MV-4-11 (cell line): ENCODE results near the gene PSTK.

Source experiments
- DNase-seq: peaks from one replicate; lab custom pipeline; 2025; lab: John Stamatoyannopoulos, UW

Gene PSTK, protein sequence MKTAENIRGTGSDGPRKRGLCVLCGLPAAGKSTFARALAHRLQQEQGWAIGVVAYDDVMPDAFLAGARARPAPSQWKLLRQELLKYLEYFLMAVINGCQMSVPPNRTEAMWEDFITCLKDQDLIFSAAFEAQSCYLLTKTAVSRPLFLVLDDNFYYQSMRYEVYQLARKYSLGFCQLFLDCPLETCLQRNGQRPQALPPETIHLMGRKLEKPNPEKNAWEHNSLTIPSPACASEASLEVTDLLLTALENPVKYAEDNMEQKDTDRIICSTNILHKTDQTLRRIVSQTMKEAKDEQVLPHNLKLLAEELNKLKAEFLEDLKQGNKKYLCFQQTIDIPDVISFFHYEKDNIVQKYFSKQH

DNA sequence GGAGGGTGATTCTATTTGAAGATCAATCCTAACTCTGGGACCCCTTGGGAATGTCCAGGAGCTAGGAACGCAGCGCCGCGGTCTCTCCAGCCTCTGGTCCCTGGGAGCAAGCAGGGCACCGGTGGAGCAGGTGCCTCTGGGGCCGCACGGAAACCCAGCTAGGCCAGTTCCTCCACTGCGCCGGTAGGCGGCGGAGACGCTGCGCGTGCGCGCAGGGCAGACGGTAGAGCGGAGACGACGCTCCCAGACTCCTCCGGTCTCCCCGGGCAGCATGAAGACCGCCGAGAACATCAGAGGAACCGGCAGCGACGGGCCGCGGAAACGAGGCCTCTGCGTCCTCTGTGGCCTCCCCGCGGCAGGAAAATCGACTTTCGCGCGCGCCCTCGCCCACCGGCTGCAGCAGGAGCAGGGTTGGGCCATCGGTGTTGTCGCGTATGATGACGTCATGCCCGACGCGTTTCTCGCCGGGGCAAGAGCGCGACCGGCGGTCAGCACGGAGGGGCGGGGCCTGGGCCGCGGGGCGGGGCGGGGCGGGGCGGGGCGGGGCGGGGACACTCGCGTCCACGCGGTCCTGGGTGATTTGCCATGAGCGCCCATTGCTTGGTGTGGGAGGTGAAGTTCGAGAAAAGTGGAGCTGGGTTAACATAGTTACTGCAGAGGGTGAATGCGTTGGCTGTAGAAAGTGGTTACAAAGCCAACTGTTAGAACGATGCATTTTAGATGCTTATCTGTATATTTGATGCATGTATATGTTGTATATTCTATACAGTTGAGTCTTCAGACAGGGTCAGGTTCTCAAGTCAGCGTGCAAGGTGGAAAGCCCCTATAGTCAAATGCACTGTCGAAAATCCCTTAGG, at the start of gene PSTK:
Gene PSTK, plus strand, starts transcription at position 193 of the 857 bp plus-strand sequence. Its CDS starts 79 bp downstream, at position 272.
- peak; percentile 82 for DNase-seq

GRCh38 chr10:122931088-122931906, 48.9 kb upstream of the PSTK start:
- DNase-seq, result no peak

DNA sequence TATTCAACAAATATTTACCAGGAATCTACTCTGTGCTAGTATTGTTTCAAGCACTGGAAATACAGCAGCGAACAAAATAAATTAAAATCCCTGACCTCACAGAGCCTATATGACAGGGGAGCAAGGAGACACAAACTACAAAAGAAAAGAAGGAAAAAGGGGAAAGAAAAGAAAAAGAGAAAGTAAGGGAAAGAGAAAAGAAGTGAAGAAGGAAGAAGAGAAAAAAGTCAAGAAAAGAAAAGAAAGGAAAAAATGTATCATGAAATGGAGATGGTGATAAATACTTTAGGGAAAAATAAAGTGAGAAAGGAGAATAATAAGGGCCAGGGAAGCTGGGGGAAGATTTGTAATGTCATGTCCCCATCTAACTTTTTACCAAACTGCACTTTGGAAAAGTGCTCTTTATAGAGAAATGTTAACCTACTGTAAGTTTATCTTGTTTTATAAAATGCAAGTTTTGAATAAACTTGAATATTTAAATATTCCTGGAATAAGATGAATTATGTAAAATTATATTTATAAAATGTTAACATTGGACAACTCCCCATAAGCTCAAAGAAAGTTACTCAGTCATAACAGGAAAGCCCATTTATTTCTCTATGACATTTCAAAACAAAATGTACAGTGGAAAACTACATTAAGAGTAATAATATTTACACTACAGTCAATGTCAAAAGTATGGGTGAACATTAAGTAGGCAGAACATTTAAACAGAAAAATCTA, 40.9 kb upstream of the PSTK start:
- no peak for DNase-seq

DNA sequence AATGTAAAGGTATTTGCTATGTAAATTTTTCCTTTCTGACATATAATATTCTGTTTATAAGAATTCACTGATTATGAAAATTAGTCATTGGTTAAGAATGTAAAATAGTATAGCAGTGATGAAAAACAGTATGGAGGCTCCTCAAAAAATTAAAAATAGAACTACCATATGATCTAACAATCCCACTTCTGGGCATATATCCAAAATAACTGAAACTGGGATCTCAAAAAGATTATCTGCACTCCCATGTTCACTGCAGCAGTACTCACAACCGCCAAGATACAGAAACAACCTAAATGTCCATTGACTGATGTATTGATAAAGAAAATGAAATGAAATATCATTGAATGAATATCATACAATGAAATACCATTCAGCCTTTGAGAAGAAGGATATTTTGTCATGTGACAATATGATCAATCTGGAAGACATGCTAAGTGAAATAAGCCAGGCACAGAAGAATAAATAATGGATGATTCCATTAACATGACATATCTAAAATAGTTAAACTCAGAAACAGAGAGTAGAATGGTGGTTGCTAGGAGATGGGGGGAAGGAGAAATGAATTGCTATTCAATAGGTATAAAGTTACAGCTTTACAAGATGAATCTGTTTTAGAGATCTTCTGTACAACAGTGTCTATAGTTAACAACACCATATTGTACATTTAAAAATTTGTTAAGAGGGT, 40.2 kb upstream of the PSTK start:
- no peak for DNase-seq

GRCh38 chr10:122949296-122949695, 30.9 kb upstream of the PSTK start:
- no peak for DNase-seq

DNA sequence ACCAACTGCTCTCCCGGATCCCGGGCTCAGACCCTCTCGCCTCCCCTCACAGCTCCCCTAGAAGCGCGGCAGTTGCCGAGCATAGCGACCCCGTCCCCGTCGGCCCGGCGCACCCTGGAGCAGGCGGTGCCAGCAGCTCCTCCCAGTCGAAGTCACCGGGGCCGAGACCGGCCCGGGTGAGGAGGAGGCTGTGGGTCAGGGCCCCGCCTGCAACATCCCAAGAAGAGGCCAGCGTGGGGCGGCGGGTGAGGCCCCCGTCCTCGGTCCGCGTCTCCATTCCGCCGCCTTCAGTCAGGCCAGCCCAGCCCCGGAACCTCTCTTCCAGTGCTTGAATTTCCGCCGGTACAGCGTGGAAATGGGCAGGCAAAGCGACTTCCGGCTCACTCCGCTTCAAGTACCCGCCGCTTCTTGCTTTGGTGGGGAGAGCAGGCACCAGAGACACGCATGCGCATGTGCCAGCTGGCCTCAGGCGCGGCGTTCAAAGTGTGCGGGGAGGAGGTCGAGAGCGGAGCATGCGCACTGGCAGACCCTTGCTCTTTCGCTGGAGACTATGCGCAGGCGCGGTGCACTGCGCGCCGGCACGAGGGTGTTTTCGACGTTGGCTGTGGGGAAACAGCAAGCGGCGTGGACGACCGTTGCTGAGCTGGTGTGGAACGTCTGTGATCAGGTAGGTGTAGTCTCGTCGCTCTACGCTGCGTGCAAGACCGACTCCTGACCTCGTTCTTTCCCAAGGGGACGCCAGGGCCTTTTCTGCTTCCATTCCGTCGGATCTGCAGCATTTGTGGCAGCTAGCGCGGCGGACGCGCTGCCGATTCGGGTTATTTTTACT, 26.1 kb upstream of the PSTK start, which contains the start of gene C10orf88:
Gene C10orf88, minus strand, starts transcription at position 326 of the 829 bp plus-strand sequence. Its CDS starts 49 bp downstream, at position 277.
- DNase-seq, result peak; percentile 99

GRCh38 chr10:122954731-122955050, 25.5 kb upstream of the PSTK start:
- no peak for DNase-seq

GRCh38 chr10:122955892-122956291, 24.3 kb upstream of the PSTK start:
- no peak for DNase-seq

DNA sequence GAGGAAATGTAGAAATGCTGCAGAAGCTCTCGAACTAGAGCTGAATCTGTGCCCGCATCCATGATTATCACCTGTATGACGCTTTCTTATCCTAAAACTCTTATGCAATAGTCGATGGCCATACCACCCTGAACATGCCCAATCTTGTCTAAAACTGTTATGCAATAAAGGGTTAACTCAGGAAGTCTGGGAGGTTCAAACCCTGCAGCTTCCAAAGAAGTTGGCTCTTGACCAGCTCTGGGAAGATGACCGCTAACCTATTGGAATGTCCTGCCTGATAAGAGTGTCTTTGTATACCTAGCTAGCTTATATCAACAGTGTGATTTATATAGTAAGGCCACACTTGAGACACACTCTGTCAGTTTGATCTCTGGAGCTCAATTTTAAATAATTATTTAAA, 22.7 kb upstream of the PSTK start:
- DNase-seq, result no peak

GRCh38 chr10:122962405-122962804, 17.8 kb upstream of the PSTK start:
- no peak for DNase-seq

DNA sequence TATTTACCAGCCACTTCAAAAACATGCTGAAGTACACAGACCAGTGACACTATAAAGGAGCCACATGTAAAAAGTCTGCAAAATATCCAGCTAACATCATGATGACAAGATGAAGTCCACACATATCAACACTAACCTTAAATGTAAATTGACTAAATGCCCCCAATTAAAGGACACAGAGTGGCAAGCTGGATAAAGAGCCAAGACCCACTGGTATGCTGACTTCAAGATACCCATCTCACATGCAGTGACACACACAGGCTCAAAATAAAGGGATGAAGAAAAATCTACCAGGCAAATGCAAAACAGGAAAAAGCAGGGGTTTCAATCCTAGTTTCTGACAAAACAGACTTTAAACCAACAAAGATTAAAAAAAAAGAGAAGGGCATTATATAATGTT, 13.3 kb upstream of the PSTK start:
- DNase-seq, result no peak

DNA sequence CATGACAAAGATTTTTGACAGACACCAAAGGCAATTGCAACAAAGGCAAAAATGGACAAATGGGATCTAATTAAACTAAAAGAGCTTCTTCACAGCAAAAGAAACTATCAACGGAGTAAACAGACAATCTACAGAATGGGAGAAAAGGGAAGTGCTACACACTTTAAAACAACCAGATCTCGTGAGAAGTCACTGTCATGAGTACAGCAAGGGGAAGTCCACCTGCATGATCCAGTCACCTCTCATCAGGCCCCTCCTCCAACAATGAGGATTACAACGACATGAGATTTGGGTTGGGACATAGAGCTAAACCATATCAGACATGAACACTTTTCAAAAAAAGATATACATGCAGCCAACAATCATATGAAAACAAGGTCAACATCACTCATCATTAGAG, 11.5 kb upstream of the PSTK start:
- no peak for DNase-seq

DNA sequence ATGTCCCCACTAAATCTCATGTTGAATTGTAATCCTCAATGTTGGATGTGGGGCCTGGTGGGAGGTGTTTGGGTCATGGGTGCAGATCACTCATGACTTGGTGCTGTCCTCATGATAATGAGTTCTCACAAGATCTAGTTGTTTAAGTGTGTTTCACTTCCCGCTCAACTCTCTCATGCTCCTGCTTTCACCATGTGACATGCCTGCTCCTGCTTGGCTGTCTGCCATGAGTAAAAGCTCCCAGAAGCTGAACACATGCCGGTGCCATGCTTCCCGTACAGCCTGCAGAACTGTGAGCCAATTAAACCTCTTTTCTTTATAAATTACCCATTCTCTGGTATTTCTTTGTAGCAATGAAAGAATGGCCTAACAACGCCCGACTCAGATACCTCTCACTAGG, 6.2 kb upstream of the PSTK start:
- DNase-seq, result peak; percentile 9

DNA sequence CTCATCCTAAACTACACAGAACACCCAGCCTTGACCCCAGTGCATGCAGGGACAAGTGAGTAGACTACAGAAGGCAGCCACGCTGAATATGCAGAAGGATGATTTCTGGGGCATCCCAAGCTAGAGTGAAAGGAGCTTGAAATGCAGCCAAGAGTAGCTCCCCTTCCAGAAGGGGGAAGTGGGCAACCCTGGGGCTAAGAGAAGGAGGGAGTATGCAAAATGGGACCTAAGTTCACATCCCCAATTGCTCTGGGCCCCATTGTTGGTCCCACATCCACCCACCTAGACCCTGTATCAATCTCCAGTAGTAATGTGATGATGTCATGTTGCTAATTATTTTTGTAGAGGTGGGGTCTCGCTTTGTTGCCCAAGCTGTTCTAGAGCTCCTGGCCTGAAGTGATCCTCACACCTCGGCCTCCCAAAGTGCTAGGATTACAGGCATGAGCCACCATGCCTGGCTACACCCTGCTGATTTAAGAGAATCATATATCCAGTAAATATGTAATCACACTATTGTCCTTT, 5.6 kb upstream of the PSTK start:
- DNase-seq, result peak; percentile 35

- DNase-seq, result peak; percentile 63
These were observed 864 bp downstream of the PSTK start for GRCh38 chr10:122981066-122981464.

GRCh38 chr10:122983898-122984297, 3.7 kb downstream of the PSTK start:
- DNase-seq, result no peak

DNA sequence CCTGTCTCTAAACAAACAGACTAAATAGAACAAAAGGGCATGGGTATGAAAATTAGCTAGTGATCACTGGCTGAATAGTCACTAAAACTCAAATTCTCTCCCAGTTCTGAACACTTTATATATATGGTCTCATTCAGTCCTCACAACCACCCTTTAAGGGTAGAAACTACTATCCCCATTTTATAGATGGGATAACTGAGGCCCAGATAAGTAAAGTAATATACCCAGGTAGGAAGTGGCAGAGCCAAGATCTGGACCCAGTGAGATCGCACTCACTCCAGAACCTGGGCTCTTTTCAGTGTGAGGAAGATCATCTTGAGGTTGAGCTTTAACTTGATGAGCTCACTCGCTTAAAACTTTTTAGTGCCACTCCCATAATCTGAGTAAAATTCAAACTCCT, 4.5 kb downstream of the PSTK start:
- DNase-seq, result no peak

GRCh38 chr10:122986335-122986734, 6.1 kb downstream of the PSTK start:
- DNase-seq, result no peak

GRCh38 chr10:122988501-122988900, 8.3 kb downstream of the PSTK start:
- no peak for DNase-seq

- no peak for DNase-seq
These were observed 10.1 kb downstream of the PSTK start for GRCh38 chr10:122990278-122990677.
